HG02571 (cell line): ENCODE data around the gene MS4A4E.
"Not testable (repeated sequence)": the region's sequence is repeated elsewhere in the genome, so short reads cannot be mapped to it uniquely, and the experiment has no call there.

ENCODE experiments used
- ATAC-seq: cut with Tn5 transposase; IDR thresholded peaks from one replicate; pipeline ENCODE4 v1.9.1; 2021; ENCODE audit warnings: mild to moderate bottlenecking, moderate library complexity; ENCODE audit not compliant: unreplicated experiment

The MS4A4E gene

GRCh38 chr11:60182541-60183330 lies 60.2 kb downstream of the MS4A4E start, which contains the start of gene MS4A6A:
Gene MS4A6A, minus strand, starts transcription at chr11:60183083. Its CDS starts 1,356 bp downstream, at chr11:60181727.
- no peak for ATAC-seq

DNA sequence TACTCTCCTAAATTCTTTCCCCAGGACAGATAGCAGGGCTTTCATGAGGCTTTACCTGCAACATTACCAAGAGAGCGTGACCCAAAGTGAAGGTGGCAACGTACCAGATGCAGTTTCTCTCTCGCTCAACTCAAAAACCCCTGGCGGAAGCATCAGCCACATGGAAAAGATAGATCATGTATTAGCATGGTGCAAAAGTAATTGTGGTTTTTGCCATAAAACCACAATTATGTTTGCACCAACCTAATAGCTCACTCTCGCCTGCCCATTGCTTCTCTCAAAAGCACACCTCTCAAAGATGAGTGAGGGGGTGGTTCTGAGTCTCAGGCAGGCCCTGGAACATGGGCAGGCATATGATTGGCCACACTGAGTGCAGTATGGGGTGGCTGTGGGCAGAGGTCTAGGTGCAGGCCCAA lies 67.1 kb downstream of the MS4A4E start:
- ATAC-seq, result no peak

DNA sequence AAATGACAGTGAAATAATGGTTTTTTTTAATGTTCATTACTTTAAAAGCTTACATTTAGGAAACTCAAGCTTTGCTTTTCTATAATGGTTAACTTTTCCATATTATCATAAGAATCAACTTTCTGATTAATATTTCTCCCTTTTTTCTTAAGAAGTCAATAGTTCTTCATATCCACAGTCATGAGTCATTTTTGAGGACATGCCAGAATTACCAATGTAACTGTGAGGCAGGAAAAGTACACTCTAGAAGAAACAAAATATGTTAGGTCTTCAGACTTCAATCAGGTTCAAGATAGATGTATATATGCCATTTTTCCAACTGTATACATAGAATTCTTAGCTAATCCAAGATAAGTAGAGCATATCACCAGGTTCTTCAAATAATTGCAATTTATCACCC lies 70.9 kb downstream of the MS4A4E start:
- ATAC-seq, result no peak

- no peak for ATAC-seq
Measured at GRCh38 chr11:60170566-60170965, 72.4 kb downstream of the MS4A4E start.

DNA sequence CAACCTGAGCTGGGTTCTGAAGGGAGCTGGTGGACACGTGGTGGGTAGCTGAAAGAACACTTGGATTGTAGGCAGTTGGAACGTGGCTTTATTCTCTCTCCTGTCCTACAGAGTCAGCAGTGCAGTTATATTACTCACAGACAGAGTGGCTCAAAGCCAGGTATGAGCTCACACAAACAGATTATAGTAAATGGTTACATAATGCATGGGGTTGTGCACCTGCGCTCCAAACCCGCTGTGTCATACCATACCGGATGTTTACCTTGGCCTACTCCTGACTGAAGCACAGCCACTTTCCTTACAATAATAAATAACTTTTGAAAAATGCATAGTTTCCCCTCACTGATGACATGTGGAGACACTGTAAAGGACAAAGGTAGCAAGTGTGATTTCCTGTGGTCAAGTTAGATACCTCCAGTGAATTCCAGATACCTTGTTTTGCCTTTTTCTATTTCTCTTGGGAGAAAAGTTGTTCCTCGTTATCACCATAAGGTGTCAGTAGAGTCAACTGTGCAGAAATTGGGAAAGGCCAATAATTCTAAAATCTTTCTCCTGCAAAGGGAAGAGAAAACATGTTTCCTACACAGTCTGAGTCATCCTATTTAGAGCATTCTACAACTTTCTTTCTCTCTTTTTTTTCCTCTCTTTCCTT lies 73.5 kb downstream of the MS4A4E start:
- no peak for ATAC-seq

DNA sequence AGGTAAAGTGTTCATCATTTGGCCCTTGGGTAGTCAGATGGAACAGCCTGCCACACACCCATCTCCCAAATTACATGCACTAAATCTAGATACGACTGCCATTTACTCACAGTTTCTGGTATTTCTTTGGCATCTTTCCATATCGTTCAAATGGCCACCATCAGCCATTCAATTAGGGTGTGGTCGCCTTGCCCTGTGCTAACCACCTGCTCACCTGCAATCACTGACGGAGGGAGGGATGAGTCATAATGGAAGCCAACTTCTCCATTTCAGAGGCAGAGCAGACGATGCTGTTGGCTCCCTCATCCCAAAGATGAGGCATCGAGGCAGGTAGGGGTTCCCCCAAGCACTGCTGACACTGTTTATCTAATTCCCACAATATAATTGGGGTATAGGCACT lies 74.6 kb downstream of the MS4A4E start:
- ATAC-seq, result no peak

DNA sequence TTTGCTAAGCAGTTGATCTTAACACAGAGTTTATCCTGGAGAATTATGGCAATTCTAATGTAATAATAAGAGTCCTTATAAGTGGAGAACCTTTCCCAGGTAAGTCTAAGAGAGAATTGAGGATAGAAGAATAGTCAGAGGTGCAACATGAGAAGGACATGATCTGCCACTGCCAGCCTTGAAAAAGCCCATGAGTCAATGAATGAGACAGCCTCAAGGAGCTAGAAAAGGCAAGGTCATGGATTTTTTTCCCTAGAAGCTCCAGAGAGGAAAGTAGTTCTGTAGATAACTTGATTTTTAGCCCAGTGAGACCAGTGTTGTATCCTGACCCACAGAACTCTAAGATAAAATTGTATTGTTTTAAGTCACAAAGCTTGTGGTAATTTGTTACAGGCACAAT lies 77.0 kb downstream of the MS4A4E start:
- ATAC-seq, result no peak

DNA sequence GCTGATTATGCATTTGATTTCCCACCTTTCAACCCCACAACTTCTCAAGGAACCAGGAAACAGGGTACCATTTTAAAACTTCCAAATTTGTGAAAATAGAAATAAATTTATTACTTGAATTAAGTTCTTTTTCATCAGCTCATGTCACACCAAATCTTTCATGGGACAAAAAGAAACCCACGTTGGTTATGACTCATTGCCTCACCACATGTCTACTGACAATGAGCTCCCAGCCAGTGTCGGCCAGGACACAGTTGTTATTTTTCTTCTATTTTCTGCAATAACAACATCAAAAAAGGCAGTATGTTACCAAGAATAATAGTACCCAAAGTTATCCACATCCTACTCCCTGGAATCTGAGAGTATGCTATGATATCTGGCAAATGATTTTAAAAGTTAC lies 77.4 kb downstream of the MS4A4E start:
- ATAC-seq, result no peak

- ATAC-seq, result no peak
Measured at GRCh38 chr11:60164550-60165075, 78.3 kb downstream of the MS4A4E start.

GRCh38 chr11:60161766-60162165 lies 81.2 kb downstream of the MS4A4E start:
- ATAC-seq, result no peak

DNA sequence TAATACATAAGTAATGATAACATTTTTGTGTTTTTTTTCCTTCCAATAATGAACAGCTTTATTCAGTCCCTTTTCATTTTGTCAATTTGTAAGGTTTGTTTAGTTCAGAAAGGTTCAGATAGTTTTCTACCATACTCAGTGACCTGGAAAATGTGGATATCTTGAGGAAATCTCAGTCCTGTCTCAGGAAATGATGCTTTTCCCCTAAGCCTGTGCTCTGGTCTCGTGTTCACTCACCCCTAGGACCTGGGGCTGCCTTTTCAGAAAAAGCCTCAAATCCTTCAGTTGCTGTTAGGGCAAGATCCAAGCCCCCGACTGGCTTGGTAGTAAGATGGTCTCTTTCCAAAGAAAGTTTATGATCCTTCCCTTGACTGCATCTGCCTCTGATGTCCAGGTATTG lies 81.8 kb downstream of the MS4A4E start:
- no peak for ATAC-seq

DNA sequence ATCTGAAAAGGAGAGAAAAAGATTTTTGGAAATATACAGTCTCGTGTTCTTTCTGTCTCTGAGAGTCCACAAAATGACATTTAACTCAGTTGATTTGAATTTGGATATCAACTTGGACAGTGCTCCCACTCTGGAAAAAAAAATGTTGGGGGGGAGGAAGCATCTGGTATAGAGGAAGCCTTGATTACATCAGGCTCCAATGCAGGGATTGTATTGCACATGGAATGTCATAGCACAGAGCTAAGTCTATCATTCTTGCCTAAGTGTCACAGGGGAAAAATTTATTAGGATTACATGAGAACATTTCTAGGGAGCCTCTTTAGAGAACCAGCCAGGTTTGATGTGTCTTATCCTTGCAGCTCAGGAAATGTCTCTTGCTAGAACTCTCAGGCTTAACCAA lies 83.1 kb downstream of the MS4A4E start:
- no peak for ATAC-seq

DNA sequence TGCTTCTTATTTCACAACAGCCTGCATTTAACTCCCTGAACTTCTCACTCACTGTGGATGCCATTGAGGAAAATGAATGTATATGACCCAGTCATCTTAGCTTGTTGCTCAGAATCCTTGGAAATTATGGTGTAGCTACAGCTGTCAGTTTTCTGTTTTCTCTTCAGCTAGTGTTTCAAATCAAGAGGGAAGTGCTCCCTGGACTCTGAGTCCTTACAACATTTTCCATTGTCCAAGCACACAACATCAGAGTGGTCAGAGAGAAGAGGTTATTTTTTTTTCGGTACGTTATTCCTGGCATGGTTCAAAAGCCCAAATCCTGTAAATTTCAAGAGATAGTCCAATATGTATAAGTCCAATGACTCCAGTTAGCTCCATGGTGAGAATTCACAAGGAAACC lies 83.7 kb downstream of the MS4A4E start:
- no peak for ATAC-seq

- ATAC-seq, result no peak
Measured at GRCh38 chr11:60158636-60159035, 84.3 kb downstream of the MS4A4E start.

GRCh38 chr11:60155931-60156330 lies 87.0 kb downstream of the MS4A4E start:
- no peak for ATAC-seq

GRCh38 chr11:60152727-60153126 lies 90.2 kb downstream of the MS4A4E start:
- not testable (repeated sequence) for ATAC-seq

GRCh38 chr11:60150279-60150678 lies 92.7 kb downstream of the MS4A4E start:
- no peak for ATAC-seq
